HG03439 (cell line): ENCODE data around the gene MOCS1.

Experiments used
- ATAC-seq: cut with Tn5 transposase; IDR thresholded peaks from one replicate; pipeline ENCODE4 v1.9.1; 2021; ENCODE audit warnings: mild to moderate bottlenecking, moderate library complexity; ENCODE audit not compliant: unreplicated experiment

The MOCS1 gene

GRCh38 chr6:39905640-39905975, 28.7 kb downstream of the MOCS1 start:
- ATAC-seq: no peak

GRCh38 chr6:39904946-39905639, 29.2 kb downstream of the MOCS1 start:
- no peak for ATAC-seq

- ATAC-seq: no peak
Measured at GRCh38 chr6:39903656-39904055, 30.6 kb downstream of the MOCS1 start.

GRCh38 chr6:39902786-39903465, 31.3 kb downstream of the MOCS1 start:
- ATAC-seq: no peak

GRCh38 chr6:39902136-39902535, 32.1 kb downstream of the MOCS1 start:
- no peak for ATAC-seq

- no peak for ATAC-seq
Measured at GRCh38 chr6:39901670-39902069, 32.6 kb downstream of the MOCS1 start.

- no peak for ATAC-seq
Measured at GRCh38 chr6:39901116-39901655, 33.1 kb downstream of the MOCS1 start.

GRCh38 chr6:39899554-39900295, 34.5 kb downstream of the MOCS1 start:
- no peak for ATAC-seq

GRCh38 chr6:39898625-39899024, 35.6 kb downstream of the MOCS1 start:
- ATAC-seq: no peak

GRCh38 chr6:39897698-39898097, 36.6 kb downstream of the MOCS1 start:
- no peak for ATAC-seq

GRCh38 chr6:39896701-39897100, 37.6 kb downstream of the MOCS1 start:
- no peak for ATAC-seq

GRCh38 chr6:39893286-39893685, 41.0 kb downstream of the MOCS1 start:
- no peak for ATAC-seq

GRCh38 chr6:39892490-39893129, 41.7 kb downstream of the MOCS1 start:
- ATAC-seq: no peak

- no peak for ATAC-seq
Measured at GRCh38 chr6:39891976-39892375, 42.3 kb downstream of the MOCS1 start.

- ATAC-seq: no peak
Measured at GRCh38 chr6:39891353-39891752, 42.9 kb downstream of the MOCS1 start.

- no peak for ATAC-seq
Measured at GRCh38 chr6:39889229-39889628, 45.0 kb downstream of the MOCS1 start.

GRCh38 chr6:39887692-39888450, 46.4 kb downstream of the MOCS1 start:
- ATAC-seq: no peak

- no peak for ATAC-seq
Measured at GRCh38 chr6:39886871-39887270, 47.4 kb downstream of the MOCS1 start.

GRCh38 chr6:39885691-39886090, 48.6 kb downstream of the MOCS1 start:
- ATAC-seq: no peak

GRCh38 chr6:39884696-39885095, 49.6 kb downstream of the MOCS1 start:
- no peak for ATAC-seq

GRCh38 chr6:39882531-39882899, 51.7 kb downstream of the MOCS1 start:
- ATAC-seq: no peak
